ENCODE measurements around the gene TSPAN10. TPM values are rescaled to one million over a fixed set of nuclear protein-coding genes. Genes with fewer than 3 reads are reported as not detected.

The TSPAN10 gene
- total and polyA plus RNA-seq, 2 of the 13 experiments (the other 11 are each of a cell fraction or from before 2014, with no cell fraction given) = 0.54 to 0.75 TPM

DNA sequence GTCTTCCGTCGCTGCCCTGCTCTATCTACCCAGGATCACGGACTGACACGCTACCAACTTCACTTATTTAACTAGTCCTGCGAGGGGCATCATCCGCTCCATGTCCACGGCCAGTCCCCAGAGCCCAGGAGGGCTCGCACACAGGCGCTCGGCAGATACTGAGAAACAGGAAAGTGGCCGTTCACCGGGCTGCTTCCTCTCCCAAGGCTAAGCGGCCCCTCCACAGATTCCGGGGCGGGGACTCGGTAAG is 29.0 kb downstream of the TSPAN10 start (continued):
- TF ChIP-seq ZNF580 (CRISPR knock-in tag; IDR thresholded peaks at IDR 0.05; ENCODE audit: borderline replicate concordance, low read depth) (peak; percentile 9; the same call in 1 of the 2 replicates), ZNF205 (CRISPR knock-in tag; IDR thresholded peaks at IDR 0.05) (no peak), ZC3H4 (CRISPR knock-in tag; IDR thresholded peaks at IDR 0.05; ENCODE audit: borderline replicate concordance) (no peak), AKAP8 (CRISPR knock-in tag; IDR thresholded peaks at IDR 0.05) (no peak), TSC22D2 (CRISPR knock-in tag; IDR thresholded peaks at IDR 0.05; ENCODE audit: borderline replicate concordance) (no peak), POLR2AphosphoS5 (IDR thresholded peaks at IDR 0.05; ENCODE audit: low read depth, low read length) (no peak), ZNF460 (CRISPR knock-in tag; IDR thresholded peaks at IDR 0.05; ENCODE audit: borderline replicate concordance) (no peak), NR2F2 (IDR thresholded peaks at IDR 0.05; ENCODE audit: borderline replicate concordance, low read depth) (no peak), PHF20 (CRISPR knock-in tag; IDR thresholded peaks at IDR 0.05) (no peak), ZNF724P (CRISPR knock-in tag; IDR thresholded peaks at IDR 0.05; ENCODE audit: borderline replicate concordance) (no peak), FOXM1 (CRISPR knock-in tag; IDR thresholded peaks at IDR 0.05) (no peak), ZNF234 (CRISPR knock-in tag; conservative IDR thresholded peaks at IDR 0.05) (no peak), CBX1 (IDR thresholded peaks at IDR 0.05; ENCODE audit: low read depth) (no peak), SP4 (CRISPR knock-in tag; IDR thresholded peaks at IDR 0.05) (no peak), PHF21A (CRISPR knock-in tag; IDR thresholded peaks at IDR 0.05) (no peak), ATM (IDR thresholded peaks at IDR 0.05; ENCODE audit: borderline replicate concordance) (no peak), ZNF552 (CRISPR knock-in tag; IDR thresholded peaks at IDR 0.05; ENCODE audit: borderline replicate concordance) (no peak), NFE2 (CRISPR knock-in tag; IDR thresholded peaks at IDR 0.05) (no peak), ZNF7 (CRISPR knock-in tag; IDR thresholded peaks at IDR 0.05) (no peak), ZNF674 (CRISPR knock-in tag; IDR thresholded peaks at IDR 0.05; ENCODE audit: low read depth) (no peak), FOXO4 (CRISPR knock-in tag; conservative IDR thresholded peaks at IDR 0.05) (0 out of 2 replicates have a peak, but pooled peaks have one; percentile 67), NCOR1 (IDR thresholded peaks at IDR 0.05; ENCODE audit: borderline replicate concordance, low read length) (no peak), ZNF75D (CRISPR knock-in tag; IDR thresholded peaks at IDR 0.05; ENCODE audit: borderline replicate concordance) (0 out of 2 replicates have a peak, but pooled peaks have one; percentile 16), KAT7 (CRISPR knock-in tag; IDR thresholded peaks at IDR 0.05; ENCODE audit: borderline replicate concordance) (no peak), TARDBP (CRISPR knock-in tag; IDR thresholded peaks at IDR 0.05) (no peak), KLF15 (CRISPR knock-in tag; IDR thresholded peaks at IDR 0.05; ENCODE audit: borderline replicate concordance) (no peak)
- TF ChIP-seq, protein P1, sequence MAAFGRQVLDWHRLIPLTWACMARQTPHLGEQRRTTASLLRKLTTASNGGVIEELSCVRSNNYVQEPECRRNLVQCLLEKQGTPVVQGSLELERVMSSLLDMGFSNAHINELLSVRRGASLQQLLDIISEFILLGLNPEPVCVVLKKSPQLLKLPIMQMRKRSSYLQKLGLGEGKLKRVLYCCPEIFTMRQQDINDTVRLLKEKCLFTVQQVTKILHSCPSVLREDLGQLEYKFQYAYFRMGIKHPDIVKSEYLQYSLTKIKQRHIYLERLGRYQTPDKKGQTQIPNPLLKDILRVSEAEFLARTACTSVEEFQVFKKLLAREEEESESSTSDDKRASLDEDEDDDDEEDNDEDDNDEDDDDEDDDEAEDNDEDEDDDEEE (CRISPR knock-in tag; IDR thresholded peaks at IDR 0.05) = no peak
- TF ChIP-seq, protein P2, sequence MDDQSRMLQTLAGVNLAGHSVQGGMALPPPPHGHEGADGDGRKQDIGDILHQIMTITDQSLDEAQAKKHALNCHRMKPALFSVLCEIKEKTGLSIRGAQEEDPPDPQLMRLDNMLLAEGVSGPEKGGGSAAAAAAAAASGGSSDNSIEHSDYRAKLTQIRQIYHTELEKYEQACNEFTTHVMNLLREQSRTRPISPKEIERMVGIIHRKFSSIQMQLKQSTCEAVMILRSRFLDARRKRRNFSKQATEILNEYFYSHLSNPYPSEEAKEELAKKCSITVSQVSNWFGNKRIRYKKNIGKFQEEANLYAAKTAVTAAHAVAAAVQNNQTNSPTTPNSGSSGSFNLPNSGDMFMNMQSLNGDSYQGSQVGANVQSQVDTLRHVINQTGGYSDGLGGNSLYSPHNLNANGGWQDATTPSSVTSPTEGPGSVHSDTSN (CRISPR knock-in tag; IDR thresholded peaks at IDR 0.05; ENCODE audit: borderline replicate concordance) = no peak
- TF ChIP-seq, protein P3, sequence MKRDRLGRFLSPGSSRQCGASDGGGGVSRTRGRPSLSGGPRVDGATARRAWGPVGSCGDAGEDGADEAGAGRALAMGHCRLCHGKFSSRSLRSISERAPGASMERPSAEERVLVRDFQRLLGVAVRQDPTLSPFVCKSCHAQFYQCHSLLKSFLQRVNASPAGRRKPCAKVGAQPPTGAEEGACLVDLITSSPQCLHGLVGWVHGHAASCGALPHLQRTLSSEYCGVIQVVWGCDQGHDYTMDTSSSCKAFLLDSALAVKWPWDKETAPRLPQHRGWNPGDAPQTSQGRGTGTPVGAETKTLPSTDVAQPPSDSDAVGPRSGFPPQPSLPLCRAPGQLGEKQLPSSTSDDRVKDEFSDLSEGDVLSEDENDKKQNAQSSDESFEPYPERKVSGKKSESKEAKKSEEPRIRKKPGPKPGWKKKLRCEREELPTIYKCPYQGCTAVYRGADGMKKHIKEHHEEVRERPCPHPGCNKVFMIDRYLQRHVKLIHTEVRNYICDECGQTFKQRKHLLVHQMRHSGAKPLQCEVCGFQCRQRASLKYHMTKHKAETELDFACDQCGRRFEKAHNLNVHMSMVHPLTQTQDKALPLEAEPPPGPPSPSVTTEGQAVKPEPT (CRISPR knock-in tag; IDR thresholded peaks at IDR 0.05; ENCODE audit: low read depth) = no peak; the same call in 1 of the 2 replicates

All from HepG2 (cell line).